Measurements from ENCODE around the gene HDAC7. TPM values are rescaled to one million over a fixed set of nuclear protein-coding genes. Genes with fewer than 3 reads are reported as not detected.

HDAC7 gene
- total and polyA plus RNA-seq, 2 experiments from 2014 or later = 41.3 to 60.1 TPM

- no peaks in the 10 kb centered on the region for H4K20me1 ChIP-seq (replicated peaks; ENCODE audit: insufficient read depth)
- H2AFZ ChIP-seq = peak overlapping the region; percentile 97; the same call in 1 of the 2 replicates
- no peaks in the 10 kb centered on the region for H3K79me2 ChIP-seq (replicated peaks; ENCODE audit: insufficient read depth)
- no peaks in the 10 kb centered on the region for H3K36me3 ChIP-seq (ENCODE audit: insufficient read depth)
- no peak for TF ChIP-seq ZNF331 (CRISPR knock-in tag; IDR thresholded peaks at IDR 0.05; ENCODE audit: low read depth)
- TF ChIP-seq, protein P1, sequence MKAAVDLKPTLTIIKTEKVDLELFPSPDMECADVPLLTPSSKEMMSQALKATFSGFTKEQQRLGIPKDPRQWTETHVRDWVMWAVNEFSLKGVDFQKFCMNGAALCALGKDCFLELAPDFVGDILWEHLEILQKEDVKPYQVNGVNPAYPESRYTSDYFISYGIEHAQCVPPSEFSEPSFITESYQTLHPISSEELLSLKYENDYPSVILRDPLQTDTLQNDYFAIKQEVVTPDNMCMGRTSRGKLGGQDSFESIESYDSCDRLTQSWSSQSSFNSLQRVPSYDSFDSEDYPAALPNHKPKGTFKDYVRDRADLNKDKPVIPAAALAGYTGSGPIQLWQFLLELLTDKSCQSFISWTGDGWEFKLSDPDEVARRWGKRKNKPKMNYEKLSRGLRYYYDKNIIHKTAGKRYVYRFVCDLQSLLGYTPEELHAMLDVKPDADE (IDR thresholded peaks at IDR 0.05) = no peak
- no peak for TF ChIP-seq JUNB (IDR thresholded peaks at IDR 0.05; ENCODE audit: unreplicated experiment)
- TF ChIP-seq ZNF114 (CRISPR knock-in tag; IDR thresholded peaks at IDR 0.05) = no peak
- no peak for DNase-seq (ENCODE audit: low spot score)
- Mint-ChIP-seq H3K27me3 (ENCODE audit: insufficient read depth, low read depth, poor library complexity) (peaks cover 3% of the 10 kb centered on the region), H3K27ac (no peak overlapping the region), H3K4me3 (peak overlapping the region; percentile 70), H3K9me3 (no peaks in the 10 kb centered on the region), H3K4me1 (peaks cover 59% of the 10 kb centered on the region), H3K36me3 (ENCODE audit: low read depth) (peaks cover 7% of the 10 kb centered on the region; the same call in 1 of the 3 replicates)
- peak overlapping the region; percentile 95 for H3K4me2 ChIP-seq
- 0 out of 2 replicates have a peak, but pooled peaks cover 4% of the 10 kb centered on the region for H3F3A ChIP-seq (replicated peaks; ENCODE audit: low read depth)
- ATAC-seq = peak; percentile 43
- H3K4me1 ChIP-seq (ENCODE audit: insufficient read depth) = peaks cover 38% of the 10 kb centered on the region
- no peaks in the 10 kb centered on the region for H3K27me3 ChIP-seq (ENCODE audit: insufficient read depth)
- H3K9me2 ChIP-seq (ENCODE audit: insufficient read depth) = no peaks in the 10 kb centered on the region
- H3K27ac ChIP-seq (ENCODE audit: low read depth) = no peak overlapping the region
- H3K4me3 ChIP-seq = peak overlapping the region; percentile 73
Observed at GRCh38 chr12:47757840-47758583, 61.7 kb downstream of the HDAC7 start.

DNA sequence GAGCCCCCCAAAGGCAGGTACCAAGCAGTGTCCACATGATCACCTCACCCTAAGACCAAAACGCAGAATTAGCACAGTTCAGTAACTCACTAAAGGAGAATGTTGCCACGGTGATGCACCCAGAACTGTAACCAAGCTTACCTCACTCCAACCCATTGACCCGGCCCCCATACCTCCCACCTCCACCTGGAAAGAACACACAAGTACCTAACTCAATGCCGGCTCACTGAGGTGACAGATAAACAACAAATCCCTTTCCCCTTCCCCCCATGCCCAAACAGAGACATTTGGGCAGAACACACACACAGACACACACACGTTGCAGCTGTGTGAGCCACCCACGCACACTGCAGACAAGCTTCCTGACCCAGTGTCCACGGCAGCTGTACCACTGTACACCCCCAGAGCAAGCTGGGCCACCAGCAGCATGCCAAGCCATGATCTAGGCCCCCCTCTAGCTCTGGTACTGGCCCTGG lies 62.3 kb downstream of the HDAC7 start:
- ATAC-seq = no peak
- peaks cover 6% of the 10 kb centered on the region; the same call in 1 of the 3 replicates for H3K36me3 Mint-ChIP-seq (ENCODE audit: low read depth)
- TF ChIP-seq, protein P1 (IDR thresholded peaks at IDR 0.05) = no peak
- TF ChIP-seq NANOG (IDR thresholded peaks at IDR 0.05; ENCODE audit: borderline replicate concordance) (no peak), EZH2phosphoT487 (IDR thresholded peaks at IDR 0.05; ENCODE audit: unreplicated experiment) (no peak), CREB1 (CRISPR knock-in tag; IDR thresholded peaks at IDR 0.05; ENCODE audit: low read depth) (no peak), ZNF331 (CRISPR knock-in tag; IDR thresholded peaks at IDR 0.05; ENCODE audit: low read depth) (no peak), JUNB (IDR thresholded peaks at IDR 0.05; ENCODE audit: unreplicated experiment) (no peak), POLR2AphosphoS5 (IDR thresholded peaks at IDR 0.05; ENCODE audit: low read depth) (no peak), CTCF (conservative IDR thresholded peaks at IDR 0.05; ENCODE audit: low read depth in 2 of 2) (no peak), REST (IDR thresholded peaks at IDR 0.05; ENCODE audit: unreplicated experiment) (no peak), STAT1 (IDR thresholded peaks at IDR 0.05; ENCODE audit: unreplicated experiment) (no peak), ZNF114 (CRISPR knock-in tag; IDR thresholded peaks at IDR 0.05) (no peak), EZH2 (IDR thresholded peaks at IDR 0.05; ENCODE audit: low read depth, unreplicated experiment) (no peak)

More for the DNA sequence above, 62.3 kb downstream of the HDAC7 start:
- H3K4me2 ChIP-seq = peak overlapping the region; percentile 95
- H3K9me2 ChIP-seq (ENCODE audit: insufficient read depth) = no peaks in the 10 kb centered on the region
- Mint-ChIP-seq H3K4me3 (peak overlapping the region; percentile 70; the same call in 1 of the 3 replicates), H3K9me3 (no peaks in the 10 kb centered on the region), H3K27me3 (ENCODE audit: insufficient read depth, low read depth, poor library complexity) (peaks cover 3% of the 10 kb centered on the region), H3K27ac (no peak overlapping the region), H3K4me1 (peaks cover 65% of the 10 kb centered on the region)
- no peak overlapping the region for H2AFZ ChIP-seq
- no peak overlapping the region for H3K27ac ChIP-seq (ENCODE audit: low read depth)
- 0 out of 2 replicates have a peak, but pooled peaks cover 4% of the 10 kb centered on the region for H3F3A ChIP-seq (replicated peaks; ENCODE audit: low read depth)
- no peaks in the 10 kb centered on the region for H3K27me3 ChIP-seq (ENCODE audit: insufficient read depth)
- H4K20me1 ChIP-seq (replicated peaks; ENCODE audit: insufficient read depth) = no peaks in the 10 kb centered on the region
- no peak overlapping the region for H3K4me3 ChIP-seq
- peaks cover 40% of the 10 kb centered on the region for H3K4me1 ChIP-seq (ENCODE audit: insufficient read depth)
- DNase-seq (ENCODE audit: low spot score) = no peak
- H3K36me3 ChIP-seq (ENCODE audit: insufficient read depth) = no peaks in the 10 kb centered on the region
- H3K79me2 ChIP-seq (replicated peaks; ENCODE audit: insufficient read depth) = no peaks in the 10 kb centered on the region

All from GM23338 (cell line).